ENCODE results near the gene ACOT13.
"Not testable (repeated sequence)": the region's sequence is repeated elsewhere in the genome, so short reads cannot be mapped to it uniquely, and the experiment has no call there.

Gene ACOT13

GRCh38 chr6:24662236-24662635 is 4.6 kb upstream of the ACOT13 start:
- H3K4me3 ChIP-seq (ENCODE audit: low read depth, low read length) = no peak overlapping the region
- TF ChIP-seq, protein P1, sequence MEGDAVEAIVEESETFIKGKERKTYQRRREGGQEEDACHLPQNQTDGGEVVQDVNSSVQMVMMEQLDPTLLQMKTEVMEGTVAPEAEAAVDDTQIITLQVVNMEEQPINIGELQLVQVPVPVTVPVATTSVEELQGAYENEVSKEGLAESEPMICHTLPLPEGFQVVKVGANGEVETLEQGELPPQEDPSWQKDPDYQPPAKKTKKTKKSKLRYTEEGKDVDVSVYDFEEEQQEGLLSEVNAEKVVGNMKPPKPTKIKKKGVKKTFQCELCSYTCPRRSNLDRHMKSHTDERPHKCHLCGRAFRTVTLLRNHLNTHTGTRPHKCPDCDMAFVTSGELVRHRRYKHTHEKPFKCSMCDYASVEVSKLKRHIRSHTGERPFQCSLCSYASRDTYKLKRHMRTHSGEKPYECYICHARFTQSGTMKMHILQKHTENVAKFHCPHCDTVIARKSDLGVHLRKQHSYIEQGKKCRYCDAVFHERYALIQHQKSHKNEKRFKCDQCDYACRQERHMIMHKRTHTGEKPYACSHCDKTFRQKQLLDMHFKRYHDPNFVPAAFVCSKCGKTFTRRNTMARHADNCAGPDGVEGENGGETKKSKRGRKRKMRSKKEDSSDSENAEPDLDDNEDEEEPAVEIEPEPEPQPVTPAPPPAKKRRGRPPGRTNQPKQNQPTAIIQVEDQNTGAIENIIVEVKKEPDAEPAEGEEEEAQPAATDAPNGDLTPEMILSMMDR (IDR thresholded peaks at IDR 0.05; ENCODE audit: low read depth, low read length) = no peak

DNA sequence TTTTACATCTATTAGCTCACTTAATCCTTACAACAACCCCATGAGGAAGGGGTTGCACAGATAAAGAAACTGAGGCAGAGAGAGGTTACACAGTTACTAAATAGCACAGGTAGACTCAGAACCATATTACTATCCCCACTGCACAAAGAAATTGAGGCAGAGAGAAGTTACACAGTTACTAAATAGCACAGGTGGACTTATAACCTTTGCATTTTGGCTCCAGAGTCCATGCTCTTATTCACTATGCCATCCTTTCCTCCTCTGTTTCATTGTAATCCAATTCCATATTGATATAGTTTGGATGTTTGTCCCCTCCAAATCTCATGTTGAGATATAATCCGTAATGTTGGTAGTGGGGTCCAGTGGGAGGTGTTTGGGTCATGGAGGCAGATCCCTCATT is 3.7 kb upstream of the ACOT13 start:
- TF ChIP-seq, protein P1 (IDR thresholded peaks at IDR 0.05; ENCODE audit: low read depth, low read length) = no peak
- H3K4me3 ChIP-seq (ENCODE audit: low read depth, low read length) = no peak overlapping the region

DNA sequence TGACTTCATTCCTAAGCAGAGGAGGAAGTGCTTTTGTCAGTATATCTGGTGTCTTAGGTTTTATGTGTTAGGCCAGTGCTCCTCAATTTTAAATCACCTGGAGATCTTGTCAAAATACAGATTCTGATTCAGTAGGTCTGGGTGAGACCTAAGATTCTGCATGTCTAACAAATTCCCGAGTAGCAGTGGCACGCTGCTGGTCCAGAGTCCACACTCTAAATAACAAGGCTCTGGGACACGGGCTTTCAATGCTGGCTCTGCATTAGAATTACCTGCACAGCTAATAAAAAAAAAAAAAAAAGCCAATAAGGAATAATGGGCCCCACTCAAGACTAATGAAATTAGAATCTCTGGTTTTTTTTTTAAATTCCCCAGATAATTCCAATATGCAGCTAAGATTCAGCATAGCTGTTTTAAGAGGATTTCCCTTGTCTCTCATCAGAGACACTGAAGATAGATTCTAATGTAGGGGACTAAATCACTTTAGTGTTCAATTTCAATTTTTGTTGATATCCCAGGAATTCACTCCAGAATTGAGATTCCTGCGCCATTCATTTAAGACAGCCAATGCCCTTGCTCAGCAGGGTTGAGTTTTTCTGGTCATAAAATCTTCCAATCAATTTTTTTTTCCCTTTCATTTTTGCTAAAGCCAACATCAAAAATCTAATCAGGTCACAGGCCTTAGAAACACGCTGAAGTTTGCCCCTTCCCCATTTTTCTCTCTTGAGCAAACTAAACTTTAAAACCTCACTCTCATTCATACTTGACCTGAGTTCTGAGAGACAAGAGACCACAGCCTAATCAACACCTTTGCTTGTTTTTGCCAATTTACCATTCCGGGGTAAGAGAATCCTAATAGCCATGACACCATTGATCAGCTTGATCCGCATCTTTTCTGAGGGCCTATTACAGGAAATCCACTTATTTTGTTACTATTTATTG is 2.6 kb upstream of the ACOT13 start:
- H3K4me3 ChIP-seq (ENCODE audit: low read depth, low read length) = no peak overlapping the region
- TF ChIP-seq, protein P1 (IDR thresholded peaks at IDR 0.05; ENCODE audit: low read depth, low read length) = no peak

DNA sequence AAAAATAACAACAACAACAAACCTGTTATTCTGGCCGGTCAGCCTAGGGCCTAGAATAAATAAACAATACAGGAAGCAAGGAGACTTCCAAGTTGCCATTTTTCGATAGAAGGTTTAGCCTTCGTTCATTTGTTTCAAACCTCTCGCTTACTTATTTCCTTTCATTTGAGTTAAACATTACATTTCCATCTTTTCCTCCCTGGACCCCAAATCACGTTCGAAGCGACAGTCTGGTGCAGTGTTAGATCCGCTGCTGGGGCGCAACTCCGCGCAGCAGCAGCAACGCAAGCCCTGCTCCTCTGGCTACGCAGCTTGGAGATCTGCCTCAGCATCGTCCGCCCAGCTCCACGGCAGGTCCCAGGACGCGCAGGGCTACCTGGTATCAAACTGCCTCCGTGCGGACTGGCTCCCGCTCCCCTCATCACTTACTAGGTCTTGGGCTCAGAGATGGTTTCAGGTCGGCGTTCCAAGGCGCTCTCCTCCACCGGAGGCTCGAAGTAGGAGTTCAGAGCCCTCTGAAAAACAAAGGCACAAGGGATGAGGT is 708 bp upstream of the ACOT13 start:
- TF ChIP-seq, protein P1 (IDR thresholded peaks at IDR 0.05; ENCODE audit: low read depth, low read length) = no peak
- peak overlapping the region; percentile 89 for H3K4me3 ChIP-seq (ENCODE audit: low read depth, low read length)

GRCh38 chr6:24667378-24667803 is 514 bp downstream of the ACOT13 start:
- TF ChIP-seq, protein P1 (IDR thresholded peaks at IDR 0.05; ENCODE audit: low read depth, low read length) = no peak
- H3K4me3 ChIP-seq (ENCODE audit: low read depth, low read length) = peak overlapping the region; percentile 89

DNA sequence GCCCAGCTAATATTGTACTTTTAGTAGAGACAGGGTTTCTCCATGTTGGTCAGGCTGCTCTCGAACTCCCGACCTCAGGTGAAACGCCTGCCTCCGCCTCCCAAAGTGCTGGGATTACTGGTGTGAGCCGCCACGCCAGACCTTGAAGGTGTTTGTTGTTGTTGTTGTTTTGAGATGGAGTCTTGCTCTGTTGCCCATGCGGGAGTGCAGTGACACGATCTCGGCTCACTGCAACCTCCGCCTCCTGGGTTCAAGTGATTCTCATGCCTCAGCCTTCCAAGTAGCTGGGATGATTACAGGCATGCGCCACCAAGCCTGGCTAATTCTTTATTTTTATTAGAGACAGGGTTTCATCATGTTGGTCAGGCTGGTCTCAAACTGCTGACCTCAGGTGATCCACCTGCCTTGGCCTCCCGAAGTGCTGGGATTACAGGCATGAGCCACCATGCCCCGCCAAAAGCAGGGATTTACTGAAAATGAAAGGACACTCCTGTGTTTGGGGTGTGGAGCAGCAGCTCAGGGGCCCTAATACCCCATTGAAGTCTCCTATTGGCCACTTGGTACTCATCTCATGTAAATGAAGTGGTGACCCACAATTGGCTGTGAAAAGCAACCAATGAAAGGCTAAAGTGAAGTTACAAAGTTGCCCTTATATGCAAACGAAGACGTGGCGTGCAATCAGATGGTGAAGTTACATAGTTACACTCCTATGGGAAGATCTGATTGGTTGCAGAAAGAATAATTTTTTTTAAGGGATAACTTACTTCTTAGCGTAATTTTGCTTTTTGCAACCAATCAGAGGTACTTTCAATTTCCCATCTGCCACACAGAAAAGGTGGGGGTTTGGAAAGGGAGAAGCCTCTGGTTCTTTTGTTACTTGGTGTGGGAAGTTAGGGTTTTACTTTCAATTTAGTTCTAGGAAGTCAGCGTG is 1.5 kb downstream of the ACOT13 start:
- H3K4me3 ChIP-seq (ENCODE audit: low read depth, low read length) = peak overlapping the region; percentile 89

DNA sequence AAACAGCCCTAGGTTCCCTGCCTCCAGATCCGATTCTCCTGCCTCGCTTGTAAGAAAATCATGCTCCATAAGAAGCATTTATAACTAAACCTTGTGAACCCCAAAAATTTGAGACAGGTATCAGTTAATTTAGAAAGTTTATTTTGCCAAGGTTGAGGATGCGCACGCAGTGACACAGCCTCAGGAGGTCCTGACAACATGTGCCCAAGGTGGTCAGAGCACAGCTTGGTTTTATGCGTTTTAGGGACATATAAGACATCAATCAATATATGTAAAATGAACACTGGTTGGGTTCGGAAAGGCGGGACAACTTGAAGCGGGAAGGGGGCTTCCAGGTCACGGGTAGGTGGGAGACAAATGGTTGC is 2.1 kb downstream of the ACOT13 start:
- H3K4me3 ChIP-seq (ENCODE audit: low read depth, low read length) = no peak overlapping the region
- TF ChIP-seq, protein P1 (IDR thresholded peaks at IDR 0.05; ENCODE audit: low read depth, low read length) = no peak

- not testable (repeated sequence) for H3K4me3 ChIP-seq (ENCODE audit: low read depth, low read length)
These were observed 3.6 kb downstream of the ACOT13 start for GRCh38 chr6:24670492-24670891.

- H3K4me3 ChIP-seq (ENCODE audit: low read depth, low read length) = not testable (repeated sequence)
These were observed 4.2 kb downstream of the ACOT13 start for GRCh38 chr6:24671077-24671476.
